Smooth muscle cell (in vitro differentiated cells): ENCODE results near the gene LMX1B. TPM values are rescaled to one million over a fixed set of nuclear protein-coding genes. Genes with fewer than 3 reads are reported as not detected.

Source experiments
- DNase-seq: peaks from one replicate; lab custom pipeline; 2025; ENCODE audit not compliant: unreplicated experiment; lab: John Stamatoyannopoulos, UW
- H2AFZ ChIP-seq: fragments of 200-600 bp; sonication (generic); 2 replicates; pipeline ENCODE4 v1.6.0; 2016; ENCODE audit warnings: antibody characterized with exemption, low read depth, mild to moderate bottlenecking
- H3F3A ChIP-seq: fragments of 200-600 bp; sonication (generic); 2 replicates; pipeline ENCODE4 v1.6.0; 2017; ENCODE audit warnings: antibody characterized with exemption, low read depth
- H3K27ac ChIP-seq: fragments of 200-600 bp; sonication (generic); 2 replicates; pipeline ENCODE4 v1.5.1; 2016; ENCODE audit warnings: low read depth, mild to moderate bottlenecking
- H3K27me3 ChIP-seq: fragments of 200-600 bp; sonication (generic); 2 replicates; pipeline ENCODE4 v1.6.1; 2016; ENCODE audit warnings: low read depth, mild to moderate bottlenecking
- H3K36me3 ChIP-seq: fragments of 200-600 bp; sonication (generic); 2 replicates; pipeline ENCODE4 v1.5.1; 2016; ENCODE audit warnings: low read depth
- H3K4me1 ChIP-seq: fragments of 200-600 bp; sonication (generic); 2 replicates; pipeline ENCODE4 v1.5.1; 2016; ENCODE audit warnings: low read depth
- H3K4me2 ChIP-seq: fragments of 200-600 bp; sonication (generic); 2 replicates; pipeline ENCODE4 v1.6.0; 2016; ENCODE audit warnings: mild to moderate bottlenecking
- H3K4me3 ChIP-seq: fragments of 200-600 bp; sonication (generic); 2 replicates; pipeline ENCODE4 v1.5.1; 2016; ENCODE audit warnings: mild to moderate bottlenecking
- H3K79me2 ChIP-seq: fragments of 200-600 bp; sonication (generic); 2 replicates; pipeline ENCODE4 v1.6.0; 2016; ENCODE audit warnings: low read depth, mild to moderate bottlenecking
- H3K9ac ChIP-seq: fragments of 200-600 bp; sonication (generic); 2 replicates; pipeline ENCODE4 v1.6.0; 2016; ENCODE audit warnings: low read depth
- H3K9me3 ChIP-seq: fragments of 200-600 bp; sonication (generic); replicated peaks from 2 replicates; pipeline ENCODE4 v1.5.1; 2016; ENCODE audit warnings: low read depth
- H4K20me1 ChIP-seq: fragments of 200-600 bp; sonication (generic); 2 replicates; pipeline ENCODE4 v1.6.0; 2016; ENCODE audit warnings: low read depth
- CTCF ChIP-seq: fragments of 200-600 bp; sonication (generic); IDR thresholded peaks from 2 replicates; pipeline ENCODE4 v1.5.1; 2017; ENCODE audit warnings: borderline replicate concordance, mild to moderate bottlenecking, antibody characterized with exemption; ENCODE audit not compliant: insufficient read depth, poor library complexity, severe bottlenecking
- WGBS: methylation state at CpG from one replicate; pipeline ENCODE4 v1.1.7; 2016; ENCODE audit warnings: low lambda C conversion rate; 5-methylcytosine and 5-hydroxymethylcytosine counted together
- polyA plus RNA-seq: library from polyadenylated mRNA; unstranded; fragments of >200 nt; fragmentation: Nextera tagmentation; extraction: Ambion mirVana; gene quantifications from 2 replicates; pipeline ENCODE4 v1.2.1, GENCODE V29; 2016
- total RNA-seq: library from RNA; depleted of rRNA; stranded (reverse); fragments of >200 nt; gene quantifications from 2 replicates; pipeline ENCODE4 v1.2.3, GENCODE V29; 2014

The LMX1B gene
- total and polyA plus RNA-seq, 2 experiments from 2014 or later = not detected

- Histone ChIP-seq H3K27ac (no peak overlapping the region), H3K9ac (no peak overlapping the region), H3F3A (no peaks in the 10 kb centered on the region), H3K79me2 (no peaks in the 10 kb centered on the region), H3K9me3 (no peaks in the 10 kb centered on the region), H3K36me3 (no peaks in the 10 kb centered on the region), H3K4me1 (peaks cover 29% of the 10 kb centered on the region), H3K4me3 (no peak overlapping the region), H4K20me1 (no peaks in the 10 kb centered on the region), H3K4me2 (no peak overlapping the region), H3K27me3 (peaks cover 100% of the 10 kb centered on the region), H2AFZ (no peak overlapping the region)
- no peak for TF ChIP-seq CTCF
- 86% methylated on average over 7 of the region's 7 CpGs for WGBS
- no peak for DNase-seq
These were observed 14.4 kb downstream of the LMX1B start for GRCh38 chr9:126628146-126628545.

GRCh38 chr9:126628969-126629674 lies 15.4 kb downstream of the LMX1B start:
- 49% methylated on average over 11 of the region's 11 CpGs for WGBS
- no peaks in the 10 kb centered on the region for H3K79me2 ChIP-seq
- no peak overlapping the region for H3K4me3 ChIP-seq
- no peak overlapping the region for H3K9ac ChIP-seq
- H3K27me3 ChIP-seq = peaks cover 100% of the 10 kb centered on the region
- no peaks in the 10 kb centered on the region for H3F3A ChIP-seq
- DNase-seq = no peak
- H4K20me1 ChIP-seq = no peaks in the 10 kb centered on the region
- no peaks in the 10 kb centered on the region for H3K9me3 ChIP-seq
- no peak for TF ChIP-seq CTCF
- H3K4me2 ChIP-seq = no peak overlapping the region
- H2AFZ ChIP-seq = no peak overlapping the region
- H3K4me1 ChIP-seq = peaks cover 23% of the 10 kb centered on the region
- no peaks in the 10 kb centered on the region for H3K36me3 ChIP-seq
- H3K27ac ChIP-seq = no peak overlapping the region

- no peaks in the 10 kb centered on the region for H3K36me3 ChIP-seq
- 12% methylated on average over 20 of the region's 20 CpGs for WGBS
- peaks cover 100% of the 10 kb centered on the region for H3K27me3 ChIP-seq
- no peak overlapping the region for H3K27ac ChIP-seq
- DNase-seq = no peak
- no peaks in the 10 kb centered on the region for H4K20me1 ChIP-seq
- H3K4me3 ChIP-seq = no peak overlapping the region
- H3K9ac ChIP-seq = no peak overlapping the region
- H3K79me2 ChIP-seq = no peaks in the 10 kb centered on the region
- H3K4me2 ChIP-seq = no peak overlapping the region
- H2AFZ ChIP-seq = no peak overlapping the region
- no peaks in the 10 kb centered on the region for H3K9me3 ChIP-seq
- no peaks in the 10 kb centered on the region for H3F3A ChIP-seq
- TF ChIP-seq CTCF = no peak
- peaks cover 10% of the 10 kb centered on the region for H3K4me1 ChIP-seq
These were observed 16.9 kb downstream of the LMX1B start for GRCh38 chr9:126630458-126631237.
